A673 (cell line): Measurements from ENCODE around the gene ELL.

Experiments used
- EZH2 ChIP-seq: fragments of 200-600 bp; sonication (generic); IDR thresholded peaks from 2 replicates; pipeline ENCODE4 v1.6.1; 2017; ENCODE audit warnings: borderline replicate concordance, low read depth, mild to moderate bottlenecking, mixed read lengths, antibody characterized with exemption, low read length; ENCODE audit not compliant: poor library complexity, severe bottlenecking
- TF ChIP-seq, protein P1 (sequence below): fragments of 300-800, 200-600 bp; sonication (generic); conservative IDR thresholded peaks from 2 replicates; pipeline ENCODE4 v1.5.1; 2017; ENCODE audit warnings: low read depth, mild to moderate bottlenecking, antibody characterized with exemption, low read length, moderate library complexity, mixed read lengths

DNA sequence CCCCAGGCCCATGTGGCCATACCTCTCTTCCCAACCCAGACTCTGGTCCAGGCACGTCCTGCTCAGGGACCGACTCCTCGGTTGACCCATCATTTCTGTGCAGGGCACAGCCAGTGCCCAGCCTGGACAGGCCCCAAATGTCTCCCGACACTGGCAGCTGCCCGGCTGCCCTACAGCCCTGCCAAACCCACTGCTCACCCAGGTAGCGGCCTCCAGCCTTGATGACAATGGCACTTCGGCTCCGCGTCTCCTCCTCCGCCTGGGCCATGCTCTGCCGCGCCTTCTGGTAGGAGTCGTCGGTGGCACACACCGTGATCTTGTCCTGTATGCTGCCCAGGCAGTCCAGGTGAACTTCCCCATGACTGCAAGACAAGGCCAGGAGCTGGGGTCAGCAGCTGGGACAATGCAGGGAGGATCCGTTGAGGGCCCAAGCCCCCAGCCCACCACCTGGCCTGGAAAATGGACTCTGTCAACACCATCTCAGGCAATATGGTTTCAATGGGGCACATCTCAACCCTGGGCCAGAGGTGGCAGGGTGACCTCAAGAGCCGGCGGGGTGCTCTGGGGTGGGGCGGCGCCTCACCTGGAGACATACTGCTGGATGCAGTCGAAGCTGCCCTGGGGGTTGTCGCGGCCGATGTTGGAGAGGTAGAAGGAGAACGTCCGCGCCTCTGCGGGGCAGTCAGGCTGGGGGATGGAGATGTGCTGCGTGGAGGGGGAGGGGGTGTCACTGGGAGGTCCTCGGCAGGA, 56.5 kb downstream of the ELL start:
- TF ChIP-seq, protein P1, sequence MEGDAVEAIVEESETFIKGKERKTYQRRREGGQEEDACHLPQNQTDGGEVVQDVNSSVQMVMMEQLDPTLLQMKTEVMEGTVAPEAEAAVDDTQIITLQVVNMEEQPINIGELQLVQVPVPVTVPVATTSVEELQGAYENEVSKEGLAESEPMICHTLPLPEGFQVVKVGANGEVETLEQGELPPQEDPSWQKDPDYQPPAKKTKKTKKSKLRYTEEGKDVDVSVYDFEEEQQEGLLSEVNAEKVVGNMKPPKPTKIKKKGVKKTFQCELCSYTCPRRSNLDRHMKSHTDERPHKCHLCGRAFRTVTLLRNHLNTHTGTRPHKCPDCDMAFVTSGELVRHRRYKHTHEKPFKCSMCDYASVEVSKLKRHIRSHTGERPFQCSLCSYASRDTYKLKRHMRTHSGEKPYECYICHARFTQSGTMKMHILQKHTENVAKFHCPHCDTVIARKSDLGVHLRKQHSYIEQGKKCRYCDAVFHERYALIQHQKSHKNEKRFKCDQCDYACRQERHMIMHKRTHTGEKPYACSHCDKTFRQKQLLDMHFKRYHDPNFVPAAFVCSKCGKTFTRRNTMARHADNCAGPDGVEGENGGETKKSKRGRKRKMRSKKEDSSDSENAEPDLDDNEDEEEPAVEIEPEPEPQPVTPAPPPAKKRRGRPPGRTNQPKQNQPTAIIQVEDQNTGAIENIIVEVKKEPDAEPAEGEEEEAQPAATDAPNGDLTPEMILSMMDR, result no peak
- no peak for TF ChIP-seq EZH2
